ENCODE results near the gene ZBTB20. TPM values are rescaled to one million over a fixed set of nuclear protein-coding genes. Genes with fewer than 3 reads are reported as not detected.

ZBTB20 gene
- total and polyA plus RNA-seq, 10 of the 15 experiments (the other 5 are each of a cell fraction or from before 2014, with no cell fraction given), result 0.20 to 5.5 (median 2.2) TPM

DNA sequence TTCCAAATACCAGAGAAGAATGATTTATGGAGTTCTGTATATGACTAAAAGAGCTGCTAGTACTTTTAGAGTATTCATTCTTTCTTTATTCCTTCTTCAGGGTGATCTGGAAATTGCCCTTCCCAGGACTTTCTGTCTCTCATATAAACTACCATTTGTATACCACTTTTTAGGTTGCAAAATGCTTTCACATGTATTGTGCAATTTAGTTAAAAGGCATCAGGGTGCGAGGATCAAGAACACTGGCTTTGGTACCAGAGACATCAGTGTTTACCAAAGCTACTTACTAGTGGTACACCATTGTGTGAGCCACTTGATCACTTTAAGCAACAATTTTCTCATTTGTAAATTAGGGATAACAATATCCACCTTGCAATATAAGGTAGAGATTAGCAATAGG, 601.9 kb downstream of the ZBTB20 start:
- DNase-seq (ENCODE audit: low read depth, low spot score) (no peak), ATAC-seq (no peak), FAIRE-seq (no peak)
- in situ Hi-C loops (cut with MboI) (no loop called here), intact Hi-C loops (cut with micrococcal nuclease; ENCODE audit: unreplicated experiment) (no loop called here)
- Histone ChIP-seq H3K27ac (ENCODE audit: control insufficient read depth, insufficient read depth) (no peak overlapping the region), H3K9ac (ENCODE audit: control insufficient read depth, insufficient read depth, low read length) (no peak overlapping the region), H2AFZ (ENCODE audit: control insufficient read depth, low read depth, low read length) (no peak overlapping the region), H3K27me3 (replicated peaks in 1 of 2; ENCODE audit: control insufficient read depth in 2 of 2, insufficient read depth in 2 of 2, low read length in 1 of 2) (no peaks in the 10 kb centered on the region; a peak in 1 of 4 replicates), H3K4me2 (ENCODE audit: control insufficient read depth, insufficient read depth) (no peak overlapping the region), H3K4me3 (no peak overlapping the region), H3K9me3 (replicated peaks; ENCODE audit: control insufficient read depth, insufficient read depth, low read length) (no peaks in the 10 kb centered on the region), H3K4me1 (ENCODE audit: control insufficient read depth, insufficient read depth, low read length) (no peaks in the 10 kb centered on the region), H3K36me3 (ENCODE audit: control insufficient read depth in 2 of 2, insufficient read depth in 2 of 2, low read length in 1 of 2) (no peaks in the 10 kb centered on the region), H3K79me2 (ENCODE audit: control insufficient read depth, insufficient read depth, low read length) (no peaks in the 10 kb centered on the region), H4K20me1 (ENCODE audit: control insufficient read depth, insufficient read depth) (no peaks in the 10 kb centered on the region)
- no TSS peak for BruUV-seq (replicated peaks)
- ChIA-PET RAD21 (ENCODE audit: unreplicated experiment) (no interaction called here), POLR2A (no interaction called here), SMC1A (ENCODE audit: uncharacterized antibody, unreplicated experiment) (no interaction called here), CTCF (no interaction called here)
- TF ChIP-seq CREM (IDR thresholded peaks at IDR 0.05; ENCODE audit: low read depth) (no peak), DPF2 (IDR thresholded peaks at IDR 0.05) (no peak), E2F4 (IDR thresholded peaks at IDR 0.05; ENCODE audit: low read depth, low read length) (no peak), TCF3 (IDR thresholded peaks at IDR 0.05; ENCODE audit: borderline replicate concordance, insufficient read depth, low read depth, low read length) (no peak), YY1 (IDR thresholded peaks at IDR 0.05; ENCODE audit: low read depth, low read length) (no peak), FOXM1 (IDR thresholded peaks at IDR 0.05; ENCODE audit: low read depth, low read length) (no peak)
- 69% methylated on average over 1 of the region's 1 CpG for WGBS (ENCODE audit: insufficient coverage, insufficient replicate concordance, low lambda C conversion rate, missing lambda C conversion rate)

DNA sequence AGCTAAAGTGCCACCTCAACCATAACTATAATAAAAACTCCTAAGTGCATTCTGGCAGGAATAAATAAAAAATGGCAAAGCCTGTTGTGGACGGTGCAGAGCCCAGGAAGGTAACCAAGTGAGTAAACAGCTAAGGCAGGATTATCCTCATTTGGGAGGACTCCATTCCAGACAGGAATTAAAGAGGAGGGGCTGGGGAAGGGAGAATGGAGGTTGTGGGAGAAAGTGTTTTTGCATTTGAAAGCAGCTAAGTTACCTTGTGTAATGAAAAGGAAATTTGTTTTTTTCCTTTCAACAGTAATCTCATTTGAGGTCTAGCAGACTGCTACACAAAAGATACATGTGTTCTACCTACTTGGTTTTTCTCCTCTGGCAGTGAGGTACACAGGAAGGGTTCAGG, 604.7 kb downstream of the ZBTB20 start:
- 38% methylated on average over 1 of the region's 1 CpG for WGBS (ENCODE audit: insufficient coverage, insufficient replicate concordance, low lambda C conversion rate, missing lambda C conversion rate)
- CTCF ChIA-PET, result interaction anchor here (0.9 kb wide), 1 partner anchor 13 kb away, joined by 3 read pairs; no protein-coding TSS in a partner anchor

More for the DNA sequence above, 604.7 kb downstream of the ZBTB20 start:
- FAIRE-seq (no peak), ATAC-seq (no peak), DNase-seq (ENCODE audit: low read depth, low spot score) (no peak)
- no peak overlapping the region for H3K4me3 ChIP-seq
- ChIA-PET RAD21 (ENCODE audit: unreplicated experiment) (no interaction called here), SMC1A (ENCODE audit: uncharacterized antibody, unreplicated experiment) (no interaction called here), POLR2A (no interaction called here)
- no TSS peak for BruUV-seq (replicated peaks)
- no peak overlapping the region for H3K27ac ChIP-seq (ENCODE audit: control insufficient read depth, insufficient read depth)
- H3K27me3 ChIP-seq (replicated peaks in 1 of 2; ENCODE audit: control insufficient read depth in 2 of 2, insufficient read depth in 2 of 2, low read length in 1 of 2), result no peaks in the 10 kb centered on the region; a peak in 1 of 4 replicates
- intact Hi-C loops (cut with micrococcal nuclease; ENCODE audit: unreplicated experiment) (no loop called here), in situ Hi-C loops (cut with MboI) (no loop called here)
- H3K79me2 ChIP-seq (ENCODE audit: control insufficient read depth, insufficient read depth, low read length), result no peaks in the 10 kb centered on the region
- H4K20me1 ChIP-seq (ENCODE audit: control insufficient read depth, insufficient read depth), result no peaks in the 10 kb centered on the region
- no peak overlapping the region for H2AFZ ChIP-seq (ENCODE audit: control insufficient read depth, low read depth, low read length)
- TF ChIP-seq CHD4 (IDR thresholded peaks at IDR 0.05) (no peak), SUZ12 (IDR thresholded peaks at IDR 0.05; ENCODE audit: unreplicated experiment) (no peak), NFYB (IDR thresholded peaks at IDR 0.05; ENCODE audit: insufficient read depth, low read depth, low read length) (no peak), RELA (IDR thresholded peaks at IDR 0.05; ENCODE audit: borderline replicate concordance, partially characterized antibody) (no peak), HCFC1 (IDR thresholded peaks at IDR 0.05; ENCODE audit: low read length) (no peak)
- TF ChIP-seq, protein P1, sequence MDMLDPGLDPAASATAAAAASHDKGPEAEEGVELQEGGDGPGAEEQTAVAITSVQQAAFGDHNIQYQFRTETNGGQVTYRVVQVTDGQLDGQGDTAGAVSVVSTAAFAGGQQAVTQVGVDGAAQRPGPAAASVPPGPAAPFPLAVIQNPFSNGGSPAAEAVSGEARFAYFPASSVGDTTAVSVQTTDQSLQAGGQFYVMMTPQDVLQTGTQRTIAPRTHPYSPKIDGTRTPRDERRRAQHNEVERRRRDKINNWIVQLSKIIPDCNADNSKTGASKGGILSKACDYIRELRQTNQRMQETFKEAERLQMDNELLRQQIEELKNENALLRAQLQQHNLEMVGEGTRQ (IDR thresholded peaks at IDR 0.05; ENCODE audit: borderline replicate concordance, low read depth, low read length), result no peak
- H3K9ac ChIP-seq (ENCODE audit: control insufficient read depth, insufficient read depth, low read length), result no peak overlapping the region
- H3K9me3 ChIP-seq (replicated peaks; ENCODE audit: control insufficient read depth, insufficient read depth, low read length), result no peaks in the 10 kb centered on the region; the same call in 2 of the 3 replicates
- no peaks in the 10 kb centered on the region for H3K36me3 ChIP-seq (ENCODE audit: control insufficient read depth in 2 of 2, insufficient read depth in 2 of 2, low read length in 1 of 2)
- H3K4me1 ChIP-seq (ENCODE audit: control insufficient read depth, insufficient read depth, low read length), result no peaks in the 10 kb centered on the region
- no peak overlapping the region for H3K4me2 ChIP-seq (ENCODE audit: control insufficient read depth, insufficient read depth)
